ENCODE measurements around the gene B3GNT3. TPM values are rescaled to one million over a fixed set of nuclear protein-coding genes. Genes with fewer than 3 reads are reported as not detected.

B3GNT3 gene
- total and polyA plus RNA-seq, 2 of the 4 experiments (the other 2 are of a cell fraction), result not detected

- Histone ChIP-seq H2BK120ac (ENCODE audit: low read depth, low read length) (no peak overlapping the region), H3K14ac (replicated peaks; ENCODE audit: low read depth, low read length) (no peak overlapping the region), H2AFZ (replicated peaks; ENCODE audit: low read length, poor library complexity) (no peak overlapping the region), H2BK20ac (ENCODE audit: low read depth, low read length) (no peak overlapping the region), H4K91ac (ENCODE audit: insufficient read depth, low read depth, low read length) (no peak overlapping the region), H2AK5ac (ENCODE audit: low read depth, low read length) (no peak overlapping the region), H4K20me1 (ENCODE audit: insufficient read depth, low read length) (no peaks in the 10 kb centered on the region), H3K4ac (ENCODE audit: low read depth, low read length) (no peak overlapping the region), H3K36me3 (ENCODE audit: control insufficient read depth, insufficient read depth, low read length) (no peaks in the 10 kb centered on the region), H3K9ac (ENCODE audit: low read depth, low read length) (no peak overlapping the region), H3K23ac (ENCODE audit: low read depth, low read length) (no peak overlapping the region), H3K9me1 (ENCODE audit: insufficient read depth, low read length) (no peaks in the 10 kb centered on the region), H3K56ac (ENCODE audit: extremely low read depth, insufficient read depth, low read length) (no peak overlapping the region), H3K9me3 (ENCODE audit: control insufficient read depth, insufficient read depth, low read length) (0 out of 2 replicates have a peak, but pooled peaks cover 2% of the 10 kb centered on the region), H3K27me3 (ENCODE audit: control insufficient read depth, insufficient read depth, low read length) (peaks cover 33% of the 10 kb centered on the region), H3K27ac (ENCODE audit: insufficient read depth, low read length) (no peak overlapping the region), H3K79me1 (ENCODE audit: low read depth in 1 of 2, low read length in 2 of 2) (no peaks in the 10 kb centered on the region), H2AK9ac (replicated peaks; ENCODE audit: low read depth, low read length, poor library complexity) (no peak overlapping the region), H4K8ac (ENCODE audit: low read depth in 2 of 2, low read length in 2 of 2) (no peak overlapping the region), H4K5ac (ENCODE audit: low read depth, low read length) (no peak overlapping the region), H3K18ac (ENCODE audit: low read depth, low read length) (no peak overlapping the region), H3K4me1 (ENCODE audit: control insufficient read depth, insufficient read depth, low read length) (no peaks in the 10 kb centered on the region), H2BK5ac (ENCODE audit: low read depth, low read length, poor library complexity, severe bottlenecking) (no peak overlapping the region), H3K4me2 (ENCODE audit: low read depth, low read length) (no peak overlapping the region), H3K4me3 (ENCODE audit: insufficient read depth, low read depth, low read length) (no peak overlapping the region), H2BK15ac (ENCODE audit: low read depth, low read length) (no peak overlapping the region)
- ATAC-seq (ENCODE audit: low read depth), result no peak
- TF ChIP-seq CHD1 (IDR thresholded peaks at IDR 0.05; ENCODE audit: low read depth, low read length), result no peak
- TF ChIP-seq RAD21 (IDR thresholded peaks at IDR 0.05; ENCODE audit: low read length), result no peak
- TF ChIP-seq POLR2A (IDR thresholded peaks at IDR 0.05; ENCODE audit: low read depth, low read length), result no peak
- TF ChIP-seq BHLHE40 (IDR thresholded peaks at IDR 0.05; ENCODE audit: low read depth, low read length), result no peak
- TF ChIP-seq CTCF (conservative IDR thresholded peaks at IDR 0.05; ENCODE audit: low read depth, low read length), result no peak
- ChIA-PET POLR2A (ENCODE audit: unreplicated experiment) (no interaction called here), CTCF (no interaction called here)
- intact Hi-C loops (cut with micrococcal nuclease), result no loop called here
- no TSS peak for BruUV-seq (replicated peaks)
- dilution Hi-C loops (cut with HindIII; ENCODE audit: low sequenced_read_pairs, unreplicated experiment), result no loop called here
- in situ Hi-C loops (cut with MboI; ENCODE audit: low sequenced_read_pairs), result no loop called here
- 69% methylated on average over 8 of the region's 14 CpGs; no CpG with 5 or more reads in 1 of the 2 experiments for WGBS, 2 experiments (ENCODE audit: extremely low coverage in 2 of 2, insufficient read length in 1 of 2)
- no peak for DNase-seq
These were observed 8.4 kb downstream of the B3GNT3 start for GRCh38 chr19:17803264-17803896.
